Kidney capillary endothelial cell (primary cell): Measurements from ENCODE around the gene PTH1R.

Experiments used
- DNase-seq: peaks from one replicate; pipeline ENCODE4 v3.0.0-alpha.2; 2018; ENCODE audit warnings: low spot score

PTH1R gene

GRCh38 chr3:46849686-46850467 lies 27.6 kb upstream of the PTH1R start:
- DNase-seq: no peak

GRCh38 chr3:46850468-46850779 lies 27.1 kb upstream of the PTH1R start:
- no peak for DNase-seq

- no peak for DNase-seq
Observed at GRCh38 chr3:46851364-46852333, 25.9 kb upstream of the PTH1R start.

GRCh38 chr3:46852334-46852720 lies 25.2 kb upstream of the PTH1R start:
- DNase-seq: no peak

- DNase-seq: no peak
Observed at GRCh38 chr3:46852839-46853355, 24.6 kb upstream of the PTH1R start.

- DNase-seq: no peak
Observed at GRCh38 chr3:46853441-46854415, 23.8 kb upstream of the PTH1R start.

GRCh38 chr3:46854555-46854991 lies 22.9 kb upstream of the PTH1R start:
- no peak for DNase-seq

GRCh38 chr3:46856576-46857471 lies 20.7 kb upstream of the PTH1R start:
- no peak for DNase-seq

- no peak for DNase-seq
Observed at GRCh38 chr3:46857485-46858341, 19.8 kb upstream of the PTH1R start.

GRCh38 chr3:46858456-46858855 lies 19.1 kb upstream of the PTH1R start:
- DNase-seq: no peak

- DNase-seq: no peak
Observed at GRCh38 chr3:46859001-46859710, 18.4 kb upstream of the PTH1R start.

- DNase-seq: no peak
Observed at GRCh38 chr3:46860017-46860809, 17.3 kb upstream of the PTH1R start.

GRCh38 chr3:46860810-46861604 lies 16.5 kb upstream of the PTH1R start:
- no peak for DNase-seq

GRCh38 chr3:46861605-46862368 lies 15.7 kb upstream of the PTH1R start:
- DNase-seq: no peak

- DNase-seq: no peak
Observed at GRCh38 chr3:46862369-46863025, 15.0 kb upstream of the PTH1R start.

GRCh38 chr3:46863261-46863782 lies 14.2 kb upstream of the PTH1R start, which contains the start of gene MYL3:
TSS of gene MYL3 (minus strand) at chr3:46863444. CDS start at chr3:46863390, 54 bp downstream.
- no peak for DNase-seq
